GM12892 (cell line): ENCODE results near the gene ESRRB.

ENCODE experiments used
- DNase-seq: peaks from one replicate; pipeline ENCODE4 v3.0.0; 2011; ENCODE audit not compliant: insufficient read length
- FAIRE-seq: peaks from 2 replicates; lab custom pipeline; 2011; peaks lifted over from hg19 to GRCh38; lab: Jason Lieb, UNC
- POLR2A ChIP-seq: IDR thresholded peaks from 2 replicates; pipeline ENCODE4 v1.6.1; 2011; ENCODE audit warnings: low read depth, low read length, control low read depth
- POLR2AphosphoS5 ChIP-seq: IDR thresholded peaks from 2 replicates; pipeline ENCODE4 v1.6.1; 2011; ENCODE audit warnings: low read depth, low read length, control low read depth
- TAF1 ChIP-seq: IDR thresholded peaks from 2 replicates; pipeline ENCODE4 v1.6.1; 2011; ENCODE audit warnings: low read depth, mild to moderate bottlenecking, control low read depth, low read length, borderline replicate concordance

ESRRB gene

GRCh38 chr14:76497550-76498462, 121.9 kb downstream of the ESRRB start:
- TF ChIP-seq TAF1 (no peak), POLR2AphosphoS5 (no peak), POLR2A (no peak)
- no peak for FAIRE-seq
- no peak for DNase-seq

GRCh38 chr14:76498463-76498935, 122.6 kb downstream of the ESRRB start:
- DNase-seq, result no peak
- TF ChIP-seq POLR2A (no peak), TAF1 (no peak), POLR2AphosphoS5 (no peak)
- FAIRE-seq, result no peak

GRCh38 chr14:76498976-76499375, 123.0 kb downstream of the ESRRB start:
- TF ChIP-seq POLR2A (no peak), TAF1 (no peak), POLR2AphosphoS5 (no peak)
- DNase-seq, result no peak
- FAIRE-seq, result no peak

GRCh38 chr14:76499399-76499798, 123.5 kb downstream of the ESRRB start:
- FAIRE-seq (no peak), DNase-seq (no peak)

GRCh38 chr14:76500011-76500410, 124.1 kb downstream of the ESRRB start:
- no peak for FAIRE-seq
- DNase-seq, result no peak
- TF ChIP-seq TAF1 (no peak), POLR2A (no peak), POLR2AphosphoS5 (no peak)

More at GRCh38 chr14:76499399-76499798, 123.5 kb downstream of the ESRRB start:
- TF ChIP-seq TAF1 (no peak), POLR2A (no peak), POLR2AphosphoS5 (no peak)

GRCh38 chr14:76500480-76500879, 124.5 kb downstream of the ESRRB start:
- TF ChIP-seq POLR2A (no peak), POLR2AphosphoS5 (no peak), TAF1 (no peak)
- FAIRE-seq (no peak), DNase-seq (no peak)

GRCh38 chr14:76501156-76501720, 125.3 kb downstream of the ESRRB start:
- TF ChIP-seq POLR2A (no peak), POLR2AphosphoS5 (no peak), TAF1 (no peak)
- no peak for FAIRE-seq
- no peak for DNase-seq

- DNase-seq (no peak), FAIRE-seq (no peak)
- no peak for TF ChIP-seq TAF1
- no peak for TF ChIP-seq POLR2AphosphoS5
- TF ChIP-seq POLR2A, result no peak
Observed at GRCh38 chr14:76502219-76502618, 126.3 kb downstream of the ESRRB start.

GRCh38 chr14:76502638-76503037, 126.7 kb downstream of the ESRRB start:
- DNase-seq, result no peak
- FAIRE-seq, result no peak
- TF ChIP-seq TAF1 (no peak), POLR2AphosphoS5 (no peak), POLR2A (no peak)

GRCh38 chr14:76509311-76509710, 133.4 kb downstream of the ESRRB start:
- TF ChIP-seq TAF1 (no peak), POLR2AphosphoS5 (no peak), POLR2A (no peak)
- DNase-seq, result no peak
- no peak for FAIRE-seq

- FAIRE-seq (no peak), DNase-seq (no peak)
- no peak for TF ChIP-seq POLR2AphosphoS5
Observed at GRCh38 chr14:76510181-76510580, 134.2 kb downstream of the ESRRB start.
